Mesenchymal stem cell (in vitro differentiated cells and primary cell): Measurements from ENCODE around the gene EXOC6B.

ENCODE experiments used
- DNase-seq: peaks from one replicate; pipeline ENCODE4 v3.0.0-alpha.2; 2013
- H2AFZ ChIP-seq: one replicate; pipeline ENCODE4 v1.6.1; 2013; ENCODE audit warnings: low read depth, mild to moderate bottlenecking, control low read depth, inconsistent platforms, low read length, moderate library complexity
- H2AK5ac ChIP-seq: 2 replicates; pipeline ENCODE4 v1.6.1; 2013; ENCODE audit warnings: low read length, moderate library complexity, mild to moderate bottlenecking, inconsistent platforms; ENCODE audit not compliant: severe bottlenecking
- H2BK120ac ChIP-seq: one replicate; pipeline ENCODE4 v1.6.1; 2013; ENCODE audit warnings: low read depth, mild to moderate bottlenecking, inconsistent platforms, low read length, moderate library complexity
- H2BK12ac ChIP-seq, 2 experiments: one replicate each; pipeline ENCODE4 v1.6.1; 2013; ENCODE audit warnings: inconsistent platforms in 2 of 2, low read length in 2 of 2, mild to moderate bottlenecking in 2 of 2, moderate library complexity in 2 of 2, control low read depth in 1 of 2
- H2BK15ac ChIP-seq: one replicate; pipeline ENCODE4 v1.6.1; 2013; ENCODE audit warnings: mild to moderate bottlenecking, low read depth, inconsistent platforms; ENCODE audit not compliant: poor library complexity, severe bottlenecking
- H2BK5ac ChIP-seq: 2 replicates; pipeline ENCODE4 v1.6.1; 2013; ENCODE audit warnings: low read depth, mild to moderate bottlenecking, low read length, control low read depth, inconsistent platforms; ENCODE audit not compliant: poor library complexity, severe bottlenecking
- H3K14ac ChIP-seq, 2 experiments: one replicate each; pipeline ENCODE4 v1.6.1; 2013; ENCODE audit warnings: inconsistent platforms in 2 of 2, low read length in 2 of 2, control low read depth in 1 of 2, mild to moderate bottlenecking in 1 of 2, moderate library complexity in 1 of 2
- H3K18ac ChIP-seq, 2 experiments: one replicate each; pipeline ENCODE4 v1.6.1; 2013; ENCODE audit warnings: inconsistent platforms in 2 of 2, low read length in 2 of 2, control low read depth in 1 of 2, low read depth in 1 of 2, mild to moderate bottlenecking in 1 of 2
- H3K23ac ChIP-seq, 2 experiments: one replicate each; pipeline ENCODE4 v1.6.1; 2013; ENCODE audit warnings: inconsistent platforms in 2 of 2, low read length in 2 of 2, mild to moderate bottlenecking in 2 of 2, moderate library complexity in 2 of 2, control low read depth in 1 of 2
- H3K27ac ChIP-seq: 2 replicates; pipeline ENCODE4 v1.5.1; 2013; ENCODE audit warnings: mild to moderate bottlenecking, moderate library complexity, low read length, control low read depth, inconsistent platforms; ENCODE audit not compliant: poor library complexity, severe bottlenecking
- H3K27me3 ChIP-seq, 2 experiments: 2 replicates each; pipeline versions ENCODE4 v1.6.1 to v1.7.0; 2013; ENCODE audit warnings: low read length in 2 of 2, mild to moderate bottlenecking in 2 of 2, moderate library complexity in 2 of 2, control low read depth in 1 of 2, inconsistent platforms in 1 of 2; ENCODE audit not compliant: control insufficient read depth in 1 of 2, insufficient read depth in 1 of 2
- H3K36me3 ChIP-seq, 2 experiments: 2 replicates each; pipeline versions ENCODE4 v1.6.1 to v1.7.0; 2013; ENCODE audit warnings: low read length in 2 of 2, control low read depth in 1 of 2, inconsistent platforms in 1 of 2, low read depth in 1 of 2, mild to moderate bottlenecking in 1 of 2; ENCODE audit not compliant: insufficient read depth in 2 of 2, control insufficient read depth in 1 of 2
- H3K4ac ChIP-seq, 2 experiments: one replicate each; pipeline ENCODE4 v1.6.1; 2013; ENCODE audit warnings: inconsistent platforms in 2 of 2, low read length in 2 of 2, mild to moderate bottlenecking in 2 of 2, moderate library complexity in 2 of 2, control low read depth in 1 of 2, low read depth in 1 of 2
- H3K4me1 ChIP-seq: 2 replicates; pipeline ENCODE4 v1.6.1; 2013; ENCODE audit warnings: low read depth, low read length, control low read depth; ENCODE audit not compliant: control insufficient read depth, insufficient read depth
- H3K4me2 ChIP-seq: 2 replicates; pipeline ENCODE4 v1.6.1; 2013; ENCODE audit warnings: low read length, mild to moderate bottlenecking, inconsistent platforms; ENCODE audit not compliant: poor library complexity, severe bottlenecking
- H3K4me3 ChIP-seq, 2 experiments: 2 replicates each; pipeline versions ENCODE4 v1.5.1 to v1.7.0; 2013; ENCODE audit warnings: low read length in 2 of 2, mild to moderate bottlenecking in 2 of 2, control low read depth in 1 of 2, low read depth in 1 of 2; ENCODE audit not compliant: insufficient read depth in 1 of 2
- H3K79me1 ChIP-seq: replicated peaks from 2 replicates; pipeline ENCODE4 v1.6.1; 2013; ENCODE audit warnings: mild to moderate bottlenecking, control low read depth, low read length, inconsistent platforms; ENCODE audit not compliant: poor library complexity, severe bottlenecking
- H3K9ac ChIP-seq: 2 replicates; pipeline ENCODE4 v1.7.0; 2013; ENCODE audit warnings: mild to moderate bottlenecking, low read length, moderate library complexity
- H3K9me3 ChIP-seq: 2 replicates; pipeline ENCODE4 v1.7.0; 2013; ENCODE audit warnings: mild to moderate bottlenecking, low read length; ENCODE audit not compliant: control insufficient read depth
- H4K8ac ChIP-seq: one replicate; pipeline ENCODE4 v1.6.1; 2013; ENCODE audit warnings: inconsistent platforms, mild to moderate bottlenecking, low read length, moderate library complexity
- H4K91ac ChIP-seq: one replicate; pipeline ENCODE4 v1.6.1; 2013; ENCODE audit warnings: mild to moderate bottlenecking, low read length, inconsistent platforms
- WGBS: methylation state at CpG from one replicate; pipeline ENCODE4 v1.1.7; 2013; ENCODE audit warnings: mixed read lengths; 5-methylcytosine and 5-hydroxymethylcytosine counted together

The EXOC6B gene

DNA sequence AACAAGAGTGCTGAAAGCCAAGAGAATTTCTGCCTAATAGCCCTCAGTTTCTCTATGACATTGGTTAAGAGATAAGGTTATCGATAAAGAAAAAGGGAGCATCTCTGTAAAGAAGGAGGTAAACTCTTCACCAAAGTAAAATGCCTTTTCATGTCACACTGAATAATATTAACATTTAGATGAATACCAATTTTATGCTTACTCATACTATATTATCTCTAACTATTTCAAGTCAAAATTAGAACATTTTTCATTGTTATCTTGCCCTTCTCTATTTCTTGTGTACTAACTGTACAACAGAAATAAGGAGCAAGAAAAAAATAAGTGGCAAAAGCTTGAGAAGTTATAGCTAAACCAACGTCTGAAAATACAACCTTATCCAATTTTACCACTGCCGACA, 127.5 kb downstream of the EXOC6B start:
- Histone ChIP-seq H3K4me1 (peaks cover 2% of the 10 kb centered on the region), H3K14ac (no peak overlapping the region), H2AFZ (no peak overlapping the region), H3K23ac (no peak overlapping the region), H3K36me3 (no peaks in the 10 kb centered on the region), H3K79me1 (peaks cover 2% of the 10 kb centered on the region), H2BK5ac (no peak overlapping the region), H2BK120ac (no peak overlapping the region), H4K91ac (no peak overlapping the region), H2AK5ac (no peak overlapping the region), H3K27ac (no peak overlapping the region), H4K8ac (no peak overlapping the region), H3K4me2 (no peak overlapping the region), H3K27me3 (no peaks in the 10 kb centered on the region), H3K9ac (no peak overlapping the region), H2BK15ac (no peak overlapping the region), H2BK12ac (no peak overlapping the region), H3K4me3 (no peak overlapping the region), H3K4ac (no peak overlapping the region), H3K9me3 (no peaks in the 10 kb centered on the region), H3K18ac (no peak overlapping the region)
- DNase-seq, result no peak
- 96% methylated on average over 2 of the region's 3 CpGs for WGBS

GRCh38 chr2:72696559-72696958, 129.3 kb downstream of the EXOC6B start:
- Histone ChIP-seq H4K91ac (no peak overlapping the region), H3K27ac (no peak overlapping the region), H3K9me3 (no peaks in the 10 kb centered on the region), H3K9ac (no peak overlapping the region), H3K4me1 (peaks cover 2% of the 10 kb centered on the region), H3K27me3 (no peaks in the 10 kb centered on the region), H3K14ac (no peak overlapping the region), H2BK5ac (no peak overlapping the region), H2BK15ac (no peak overlapping the region), H3K23ac (no peak overlapping the region), H3K18ac (no peak overlapping the region), H3K79me1 (peaks cover 2% of the 10 kb centered on the region), H2BK12ac (no peak overlapping the region), H2AK5ac (no peak overlapping the region), H3K36me3 (no peaks in the 10 kb centered on the region), H4K8ac (no peak overlapping the region), H2AFZ (no peak overlapping the region), H3K4ac (no peak overlapping the region), H3K4me2 (no peak overlapping the region), H3K4me3 (no peak overlapping the region), H2BK120ac (no peak overlapping the region)
- no peak for DNase-seq
- WGBS, result 100% methylated on average over 2 of the region's 2 CpGs

DNA sequence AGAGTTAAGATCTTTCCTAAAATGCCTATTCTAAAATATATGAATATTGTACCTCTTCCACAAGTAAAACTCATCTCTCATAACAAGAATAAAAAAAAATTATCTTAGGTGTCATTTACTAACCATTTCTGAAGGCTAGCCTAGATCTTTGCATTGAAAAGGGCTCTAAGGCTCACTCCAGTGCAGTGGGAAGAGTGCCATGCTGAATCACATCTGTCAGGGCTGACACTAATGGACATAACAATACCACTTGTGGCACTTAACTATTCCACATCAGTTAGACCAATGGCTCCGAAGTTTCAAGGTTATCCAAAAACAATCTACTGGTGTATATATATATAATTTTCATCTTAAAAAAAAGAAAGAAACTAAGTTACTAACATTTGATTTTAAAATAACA, 130.2 kb downstream of the EXOC6B start:
- Histone ChIP-seq H3K27me3 (no peaks in the 10 kb centered on the region), H3K4me2 (no peak overlapping the region), H3K27ac (no peak overlapping the region), H3K36me3 (no peaks in the 10 kb centered on the region), H3K18ac (no peak overlapping the region), H3K14ac (no peak overlapping the region), H3K23ac (no peak overlapping the region), H4K8ac (no peak overlapping the region), H2BK120ac (no peak overlapping the region), H2AFZ (no peak overlapping the region), H3K9ac (no peak overlapping the region), H2BK5ac (no peak overlapping the region), H2BK12ac (no peak overlapping the region), H4K91ac (no peak overlapping the region), H2AK5ac (no peak overlapping the region), H3K79me1 (peaks cover 2% of the 10 kb centered on the region), H2BK15ac (no peak overlapping the region), H3K4me3 (no peak overlapping the region), H3K4ac (no peak overlapping the region), H3K9me3 (no peaks in the 10 kb centered on the region), H3K4me1 (peaks cover 2% of the 10 kb centered on the region)
- no peak for DNase-seq
- no CpG with 5 or more reads among the region's 1 CpG for WGBS

DNA sequence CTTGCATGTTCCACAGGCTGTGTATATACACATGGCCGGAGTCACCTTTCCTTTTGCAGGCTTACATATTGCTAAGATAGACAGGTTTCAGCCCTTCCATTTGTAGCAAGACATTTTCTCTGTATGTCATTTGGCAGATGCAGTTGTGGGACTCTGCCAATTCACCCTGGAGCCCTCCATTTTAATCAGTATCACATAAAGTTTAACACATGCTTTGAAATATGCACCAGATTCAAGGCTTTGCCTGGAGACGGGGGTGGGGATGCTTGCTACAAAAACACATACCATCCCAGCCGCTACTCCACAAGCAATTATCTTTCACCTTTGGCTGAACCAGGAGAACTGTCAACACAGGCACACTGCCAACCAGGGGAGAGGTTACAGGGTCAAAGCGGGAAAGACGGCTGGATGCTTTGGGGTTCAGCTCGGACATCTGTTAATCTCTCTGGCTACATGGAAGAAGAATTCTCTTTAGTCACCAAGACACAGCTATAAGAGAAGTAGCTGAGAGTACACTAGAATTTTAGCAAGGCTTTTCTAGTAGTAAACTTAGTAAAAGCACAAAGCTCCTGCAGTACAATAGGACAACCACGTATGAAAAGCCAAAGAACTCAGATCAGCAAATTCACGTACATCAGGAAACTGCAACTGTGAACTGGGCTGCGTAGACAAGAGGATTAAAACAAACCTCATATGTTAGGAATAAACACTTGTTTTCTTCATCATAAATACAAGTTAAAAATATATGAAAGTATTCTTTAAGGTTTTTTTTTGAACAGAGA, 130.9 kb downstream of the EXOC6B start:
- WGBS, result 59% methylated on average over 7 of the region's 9 CpGs
- no peak overlapping the region for H3K4ac ChIP-seq
- H3K4me3 ChIP-seq, result peak overlapping the region in 1 of 2 experiments; percentile 32
- H3K4me1 ChIP-seq, result peaks cover 2% of the 10 kb centered on the region
- no peak overlapping the region for H3K23ac ChIP-seq
- no peaks in the 10 kb centered on the region for H3K27me3 ChIP-seq
- no peak overlapping the region for H2BK120ac ChIP-seq
- H3K9ac ChIP-seq, result no peak overlapping the region
- H3K27ac ChIP-seq, result no peak overlapping the region
- H4K8ac ChIP-seq, result no peak overlapping the region
- no peak overlapping the region for H2BK12ac ChIP-seq
- H3K9me3 ChIP-seq, result no peaks in the 10 kb centered on the region
- no peaks in the 10 kb centered on the region for H3K36me3 ChIP-seq
- H3K4me2 ChIP-seq, result no peak overlapping the region
- H3K79me1 ChIP-seq, result peaks cover 2% of the 10 kb centered on the region
- no peak overlapping the region for H3K14ac ChIP-seq
- peak; percentile 30 for DNase-seq
- no peak overlapping the region for H4K91ac ChIP-seq
- H3K18ac ChIP-seq, result no peak overlapping the region
- no peak overlapping the region for H2BK15ac ChIP-seq
- H2AK5ac ChIP-seq, result no peak overlapping the region
- H2BK5ac ChIP-seq, result no peak overlapping the region
- H2AFZ ChIP-seq, result no peak overlapping the region
